Prostate gland (tissue), 2 donors: ENCODE measurements around the gene PAQR5. TPM values are rescaled to one million over a fixed set of nuclear protein-coding genes. Genes with fewer than 3 reads are reported as not detected.

Experiments used
- DNase-seq: peaks from one replicate; pipeline ENCODE4 v3.0.0-alpha.2; 2019; ENCODE audit warnings: low spot score
- H3K27ac ChIP-seq, 2 donors: fragments of 200-600 bp; sonication (generic); 2 replicates each; pipeline ENCODE4 v1.5.1; 2017 to 2019
- H3K27me3 ChIP-seq: fragments of 200-600 bp; sonication (generic); replicated peaks from 2 replicates; pipeline ENCODE4 v1.5.1; 2019; ENCODE audit not compliant: insufficient read depth
- H3K36me3 ChIP-seq, 2 donors: fragments of 200-600 bp; sonication (generic); 1 replicate in 1 of 2; 2 replicates in 1 of 2; pipeline versions ENCODE4 v1.5.1 to v1.8.1; 2017 to 2019
- H3K4me1 ChIP-seq: fragments of 200-600 bp; sonication (generic); replicated peaks from 2 replicates; pipeline ENCODE4 v1.5.1; 2019
- H3K4me3 ChIP-seq, 2 donors: fragments of 200-600 bp; sonication (generic); 2 replicates each; pipeline ENCODE4 v1.5.1; 2017 to 2019
- H3K9me3 ChIP-seq: fragments of 200-600 bp; sonication (generic); 2 replicates; pipeline ENCODE4 v1.5.1; 2017
- POLR2A ChIP-seq: fragments of 450-650 bp; IDR thresholded peaks from one replicate; pipeline ENCODE4 v1.6.1; 2016; ENCODE audit warnings: antibody characterized with exemption, mild to moderate bottlenecking
- POLR2AphosphoS5 ChIP-seq: sonication (generic); formaldehyde crosslinking; IDR thresholded peaks from one replicate; pipeline ENCODE4 v1.6.1; 2017; ENCODE audit warnings: antibody characterized with exemption
- whole genome bisulfite sequencing: methylation state at CpG from one replicate; pipeline ENCODE4 v1.1.5; 2018; 5-methylcytosine and 5-hydroxymethylcytosine counted together
- intact Hi-C: fragments of 100-400 bp; cut with DNase I; formaldehyde crosslinking; loops from one replicate; pipeline ENCODE4 v1.14.2; 2022
- total RNA-seq, 2 donors: library from RNA; depleted of rRNA; stranded (reverse); fragments of >200 nt; gene quantifications; one replicate each; pipeline ENCODE4 v1.1.0, GENCODE V29; 2016
- TF ChIP-seq, protein P1 (sequence below), 4 experiments: fragments of 200-600 bp in 2 of 4; fragments of 450-650 bp in 2 of 4; sonication (generic) in 2 of 4; IDR thresholded peaks; 1 replicate in 3 of 4; 2 replicates in 1 of 4; pipeline ENCODE4 v1.5.1; 2016 to 2019; ENCODE audit warnings: antibody characterized with exemption in 4 of 4, mild to moderate bottlenecking in 2 of 4, moderate library complexity in 2 of 4

The PAQR5 gene
- total RNA-seq, 2 donors from 2014 or later = 0.17 to 1.2 TPM

DNA sequence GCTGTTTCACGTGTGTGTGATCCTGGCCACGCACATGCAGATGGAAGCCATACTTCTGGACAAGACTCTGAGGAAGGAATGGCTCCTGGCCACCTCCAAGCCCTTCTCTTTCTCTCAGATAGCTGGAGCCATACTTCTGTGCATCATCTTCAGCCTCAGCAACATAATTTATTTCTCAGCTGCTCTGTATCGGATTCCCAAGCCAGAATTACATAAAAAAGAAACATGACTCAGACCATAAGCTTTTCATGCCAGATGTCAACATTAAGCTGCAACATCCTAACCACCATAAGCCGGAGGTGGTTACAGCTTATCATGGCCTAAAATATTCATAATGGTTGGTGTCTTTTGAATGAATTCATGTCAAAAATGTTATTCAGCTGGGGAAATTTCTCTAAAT, 104.9 kb downstream of the PAQR5 start:
- TF ChIP-seq POLR2AphosphoS5 = no peak
- TF ChIP-seq, protein P1, sequence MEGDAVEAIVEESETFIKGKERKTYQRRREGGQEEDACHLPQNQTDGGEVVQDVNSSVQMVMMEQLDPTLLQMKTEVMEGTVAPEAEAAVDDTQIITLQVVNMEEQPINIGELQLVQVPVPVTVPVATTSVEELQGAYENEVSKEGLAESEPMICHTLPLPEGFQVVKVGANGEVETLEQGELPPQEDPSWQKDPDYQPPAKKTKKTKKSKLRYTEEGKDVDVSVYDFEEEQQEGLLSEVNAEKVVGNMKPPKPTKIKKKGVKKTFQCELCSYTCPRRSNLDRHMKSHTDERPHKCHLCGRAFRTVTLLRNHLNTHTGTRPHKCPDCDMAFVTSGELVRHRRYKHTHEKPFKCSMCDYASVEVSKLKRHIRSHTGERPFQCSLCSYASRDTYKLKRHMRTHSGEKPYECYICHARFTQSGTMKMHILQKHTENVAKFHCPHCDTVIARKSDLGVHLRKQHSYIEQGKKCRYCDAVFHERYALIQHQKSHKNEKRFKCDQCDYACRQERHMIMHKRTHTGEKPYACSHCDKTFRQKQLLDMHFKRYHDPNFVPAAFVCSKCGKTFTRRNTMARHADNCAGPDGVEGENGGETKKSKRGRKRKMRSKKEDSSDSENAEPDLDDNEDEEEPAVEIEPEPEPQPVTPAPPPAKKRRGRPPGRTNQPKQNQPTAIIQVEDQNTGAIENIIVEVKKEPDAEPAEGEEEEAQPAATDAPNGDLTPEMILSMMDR (IDR thresholded peaks at IDR 0.05) = no peak
- TF ChIP-seq POLR2A = no peak
- Histone ChIP-seq H3K4me1 (no peaks in the 10 kb centered on the region), H3K9me3 (no peaks in the 10 kb centered on the region), H3K4me3 (no peak overlapping the region), H3K27ac (no peak overlapping the region), H3K36me3 (no peaks in the 10 kb centered on the region), H3K27me3 (no peaks in the 10 kb centered on the region)
- no peak for DNase-seq
- intact Hi-C loops = no loop called here
- WGBS = 75% methylated on average over 4 of the region's 4 CpGs

DNA sequence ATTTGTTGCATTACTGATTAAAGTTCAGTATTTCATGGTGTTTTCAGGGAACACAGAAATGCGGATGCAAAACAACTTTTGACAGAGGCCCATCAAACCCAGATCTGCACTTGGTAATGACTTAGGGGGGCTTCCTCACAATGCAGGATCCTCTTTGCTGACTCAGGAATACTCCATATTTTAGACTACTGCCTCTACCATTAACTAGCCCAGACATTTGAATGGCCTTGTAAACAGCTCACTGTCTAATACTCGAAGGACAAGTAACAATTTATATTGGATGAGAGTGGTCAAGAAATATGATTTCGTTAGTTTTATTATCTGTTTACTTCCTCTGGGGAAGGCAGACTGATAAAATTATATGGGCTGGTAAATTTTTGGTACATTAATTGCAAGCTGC, 106.4 kb downstream of the PAQR5 start:
- H3K9me3 ChIP-seq = no peaks in the 10 kb centered on the region
- intact Hi-C loops = no loop called here
- no peaks in the 10 kb centered on the region for H3K36me3 ChIP-seq
- no peak overlapping the region for H3K4me3 ChIP-seq
- WGBS = 41% methylated on average over 3 of the region's 3 CpGs
- TF ChIP-seq POLR2A = no peak
- TF ChIP-seq POLR2AphosphoS5 = no peak
- TF ChIP-seq, protein P1 (IDR thresholded peaks at IDR 0.05) = no peak
- H3K4me1 ChIP-seq = no peaks in the 10 kb centered on the region
- H3K27me3 ChIP-seq = no peaks in the 10 kb centered on the region
- H3K27ac ChIP-seq = no peak overlapping the region
- no peak for DNase-seq

DNA sequence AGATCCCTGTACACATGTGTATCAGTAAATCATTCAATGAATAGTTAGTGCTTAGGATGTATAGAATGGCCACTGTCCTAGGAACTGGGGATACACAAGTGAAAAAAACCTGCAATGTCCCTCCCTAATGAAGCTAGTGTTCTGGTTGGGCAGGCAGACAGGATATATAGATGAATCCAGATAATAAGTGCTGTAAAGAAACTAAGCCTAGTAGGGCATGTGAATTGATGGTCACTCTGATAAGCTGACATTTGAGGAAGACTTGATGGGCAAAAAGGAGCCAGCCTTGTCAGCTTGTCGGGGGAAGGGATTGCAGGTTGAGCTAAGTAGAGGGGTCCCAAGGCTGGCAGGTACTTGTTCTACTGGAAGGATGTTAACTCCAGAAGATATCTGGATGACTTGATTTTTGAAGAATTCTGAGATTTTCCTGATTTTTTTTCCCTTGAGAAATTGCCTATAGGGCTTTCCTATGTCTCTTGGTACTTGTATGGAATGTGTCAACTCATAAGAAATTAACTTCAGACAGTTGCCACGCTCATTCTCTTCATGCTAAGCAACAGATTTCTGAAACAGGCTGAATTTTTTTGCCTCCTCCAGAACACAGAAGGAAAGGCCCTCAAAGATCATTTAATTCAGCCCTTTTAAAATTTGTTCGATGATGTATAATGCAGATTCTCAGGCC, 109.1 kb downstream of the PAQR5 start:
- Histone ChIP-seq H3K36me3 (no peaks in the 10 kb centered on the region), H3K27ac (no peak overlapping the region), H3K27me3 (no peaks in the 10 kb centered on the region), H3K9me3 (no peaks in the 10 kb centered on the region), H3K4me3 (no peak overlapping the region), H3K4me1 (no peaks in the 10 kb centered on the region)
- TF ChIP-seq, protein P1 (IDR thresholded peaks at IDR 0.05) = no peak
- TF ChIP-seq POLR2AphosphoS5 = no peak
- TF ChIP-seq POLR2A = no peak
- intact Hi-C loops = no loop called here
- no peak for DNase-seq
- WGBS = 83% methylated on average over 3 of the region's 3 CpGs

- 75% methylated on average over 3 of the region's 3 CpGs for WGBS
- Histone ChIP-seq H3K4me1 (no peaks in the 10 kb centered on the region), H3K27ac (no peak overlapping the region), H3K27me3 (no peaks in the 10 kb centered on the region), H3K4me3 (no peak overlapping the region), H3K36me3 (no peaks in the 10 kb centered on the region), H3K9me3 (no peaks in the 10 kb centered on the region)
- TF ChIP-seq POLR2A = no peak
- no peak for TF ChIP-seq POLR2AphosphoS5
- TF ChIP-seq, protein P1 (IDR thresholded peaks at IDR 0.05) = no peak
- no peak for DNase-seq
- intact Hi-C loops = no loop called here
Observed at GRCh38 chr15:69408841-69409240, 110.1 kb downstream of the PAQR5 start.

DNA sequence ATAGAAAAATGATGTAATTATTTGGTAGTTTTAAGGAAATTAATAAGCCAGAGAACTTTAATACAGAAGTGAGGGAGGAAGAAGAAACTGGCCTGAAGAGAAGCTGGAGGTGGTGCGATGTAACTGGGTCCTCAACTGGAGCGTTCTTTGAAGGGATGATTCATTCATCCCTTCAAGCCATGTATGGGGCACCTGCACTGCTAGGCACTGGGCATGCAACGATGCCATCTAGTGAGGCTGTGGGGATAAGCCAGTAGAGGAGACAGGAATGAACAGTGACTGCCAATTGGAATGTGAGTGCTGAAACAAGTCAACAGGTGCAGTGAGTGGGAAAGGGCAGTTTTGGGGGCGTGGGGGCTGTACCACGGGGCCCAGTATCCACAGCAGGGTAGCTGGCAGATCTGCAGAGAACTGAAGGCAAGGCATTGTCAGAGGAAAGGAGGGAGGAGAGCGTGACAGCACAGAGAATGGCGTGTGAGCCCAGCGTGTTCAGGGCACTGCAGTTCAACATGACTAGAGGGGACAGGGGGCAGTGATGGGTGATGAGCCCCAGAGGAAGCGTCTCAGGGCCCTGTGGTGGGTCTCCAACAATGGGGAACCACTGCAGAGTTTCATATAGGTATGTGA, 111.6 kb downstream of the PAQR5 start:
- H3K9me3 ChIP-seq = no peaks in the 10 kb centered on the region
- H3K4me3 ChIP-seq = no peak overlapping the region
- H3K27ac ChIP-seq = no peak overlapping the region
- H3K4me1 ChIP-seq = no peaks in the 10 kb centered on the region
- H3K36me3 ChIP-seq = no peaks in the 10 kb centered on the region
- no peak for DNase-seq
- H3K27me3 ChIP-seq = no peaks in the 10 kb centered on the region
- no peak for TF ChIP-seq POLR2A
- intact Hi-C loops = no loop called here
- WGBS = 51% methylated on average over 9 of the region's 9 CpGs
